Measurements from ENCODE around the gene TRIM68.

- TF ChIP-seq CTCF (IDR thresholded peaks at IDR 0.05 in 8 of 11, conservative IDR thresholded peaks at IDR 0.05 in 3 of 11) (no peak), POLR2A (IDR thresholded peaks at IDR 0.05) (no peak), POLR2AphosphoS5 (IDR thresholded peaks at IDR 0.05) (no peak)
Observed at GRCh38 chr11:4569075-4569474, 39.0 kb downstream of the TRIM68 start.

Measured in spleen (tissue), 7 donors.